Activated CD8-positive, alpha-beta memory T cell treated with anti-CD3 and anti-CD28 coated beads for 4 hours (primary cell): ENCODE measurements around the gene SMG6.
"Not testable (repeated sequence)": the region's sequence is repeated elsewhere in the genome, so short reads cannot be mapped to it uniquely, and the experiment has no call there.

Experiments
- DNase-seq, 2 donors: peaks; one replicate each; pipeline ENCODE4 v3.0.0-alpha.2; 2020; ENCODE audit warnings: low read depth in 2 of 2

The SMG6 gene

DNA sequence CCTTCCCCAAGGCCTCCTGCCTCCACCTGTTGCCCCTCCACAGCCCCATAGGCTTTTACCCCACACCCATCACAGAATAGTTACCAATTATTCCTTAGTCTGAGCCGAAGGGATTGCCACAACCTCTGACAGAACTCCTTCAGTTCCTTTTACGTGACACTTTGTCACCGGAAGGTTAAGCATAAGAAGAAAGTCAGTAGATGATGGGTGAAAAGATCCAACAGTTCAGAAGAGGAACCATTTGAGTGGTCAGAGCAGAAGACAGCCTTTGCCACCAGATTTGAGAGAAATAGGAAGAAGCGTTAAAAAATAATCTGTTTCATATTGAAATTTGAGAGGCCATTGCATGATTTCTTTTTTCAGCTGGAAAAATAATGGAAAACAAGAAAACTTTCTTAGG is 1.3 kb upstream of the SMG6 start:
- DNase-seq: no peak

DNA sequence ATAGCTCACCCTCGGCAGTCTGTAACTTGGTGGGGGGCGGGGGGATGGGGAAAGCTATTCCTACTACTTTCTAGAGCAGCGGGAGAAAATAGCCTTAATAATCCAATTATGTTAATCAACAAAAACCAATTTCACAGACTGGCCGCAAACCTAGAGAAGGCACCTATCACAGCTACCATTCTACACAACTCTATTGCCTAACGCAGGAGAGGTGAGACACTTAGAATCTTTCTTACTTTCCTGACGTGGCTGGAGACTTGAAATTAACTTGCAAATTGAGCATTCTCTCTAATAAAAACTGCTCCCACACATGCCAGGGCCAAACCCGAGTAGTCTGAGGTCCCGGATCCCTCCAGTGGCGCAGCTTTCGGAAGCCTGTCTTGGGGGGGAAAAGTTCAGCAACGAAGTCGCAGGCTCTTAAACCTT is 794 bp downstream of the SMG6 start:
- DNase-seq: no peak

DNA sequence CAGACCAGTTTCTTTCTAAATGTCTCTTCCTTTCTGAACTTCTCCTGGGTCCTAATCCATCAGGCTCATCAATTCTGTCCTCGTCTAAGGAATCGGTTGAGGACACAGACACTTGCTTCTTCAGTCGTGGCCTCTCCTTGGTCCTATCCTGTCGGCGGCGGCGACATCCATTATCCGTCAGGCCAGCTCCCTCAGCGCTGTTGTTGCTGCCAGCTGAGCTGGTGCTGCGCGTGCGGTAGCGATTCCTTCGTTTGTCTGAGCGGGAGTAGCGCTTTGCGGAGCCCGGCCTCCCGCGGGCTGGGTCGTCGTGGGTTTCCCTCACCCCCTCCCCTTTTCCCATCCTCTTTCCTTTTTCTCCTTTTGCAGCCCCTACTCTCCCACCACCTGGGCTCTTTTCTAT is 3.8 kb downstream of the SMG6 start:
- no peak for DNase-seq

DNA sequence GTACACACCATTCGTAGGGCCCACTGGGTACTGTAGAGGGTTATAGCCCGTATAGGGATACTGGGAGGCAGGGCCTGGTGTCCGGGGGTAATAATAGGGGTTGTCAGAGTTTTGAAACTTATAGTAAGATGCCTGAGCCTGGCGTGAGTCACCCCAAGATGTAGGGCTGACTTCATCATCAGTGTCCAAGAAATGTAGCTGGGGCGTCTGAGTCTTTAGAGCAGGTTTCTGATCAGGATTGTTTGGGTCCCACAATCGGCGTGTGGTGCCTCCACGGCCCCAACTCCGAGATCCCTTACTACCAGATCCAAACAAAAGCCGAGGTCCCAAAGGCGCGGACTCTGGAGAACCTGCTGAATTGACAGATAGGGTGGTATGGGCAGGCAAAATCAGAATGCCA is 4.4 kb downstream of the SMG6 start:
- no peak for DNase-seq

DNA sequence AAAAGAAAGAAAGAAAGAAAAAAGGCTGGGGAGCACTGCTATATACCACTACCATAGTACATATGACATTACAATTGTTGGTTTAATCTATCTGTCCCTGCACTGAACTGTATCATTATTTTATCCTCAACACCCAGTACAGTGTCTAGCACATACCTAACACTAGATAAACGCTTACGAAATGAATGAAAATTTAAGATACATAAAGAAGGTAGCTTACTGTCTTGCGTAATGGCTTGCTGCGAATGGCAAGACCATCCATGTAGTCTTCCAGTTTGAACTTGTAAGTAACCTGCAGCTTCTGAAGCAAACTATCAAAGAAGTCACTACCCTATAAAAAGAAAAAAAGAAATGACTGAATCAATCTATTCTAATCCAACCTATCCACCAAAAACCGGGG is 6.6 kb downstream of the SMG6 start:
- DNase-seq: no peak

DNA sequence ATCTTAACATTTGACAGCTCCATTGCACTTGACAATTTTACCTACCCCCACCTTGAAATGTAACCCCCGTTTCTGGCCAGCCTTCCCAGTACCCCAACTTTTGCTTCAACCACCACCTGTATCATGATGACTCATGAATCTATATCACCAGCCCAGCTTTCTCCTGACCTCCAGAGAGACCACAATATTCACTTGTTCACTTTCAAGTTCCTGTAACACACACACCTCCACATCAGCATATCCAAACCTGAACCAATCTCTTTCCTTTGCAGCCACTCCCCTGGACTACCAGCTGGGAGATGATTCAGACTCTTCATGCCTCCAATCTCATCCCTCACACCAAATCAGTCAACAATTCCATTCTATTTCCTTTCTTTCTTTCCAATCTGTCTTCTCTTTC is 8.0 kb downstream of the SMG6 start:
- DNase-seq: no peak

DNA sequence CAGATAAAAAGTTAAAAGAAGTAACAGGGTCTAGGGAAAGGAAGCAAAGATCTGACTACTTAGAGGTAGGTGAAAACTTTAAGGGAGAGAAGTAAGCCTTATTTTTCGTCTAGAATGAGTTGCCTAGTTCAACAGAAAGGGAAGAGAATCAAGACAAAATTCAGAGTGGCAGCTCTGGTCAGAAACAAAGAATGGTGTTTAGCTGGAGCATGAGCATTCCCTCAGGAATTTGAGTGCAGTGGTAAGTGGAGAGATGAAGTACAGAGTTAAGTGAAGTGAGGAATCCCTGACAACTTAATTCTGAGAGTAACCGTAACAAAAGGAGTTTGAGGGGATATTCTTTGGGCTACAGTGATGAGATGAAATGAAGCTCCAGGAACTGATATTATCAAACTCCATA is 11.5 kb downstream of the SMG6 start:
- no peak for DNase-seq

DNA sequence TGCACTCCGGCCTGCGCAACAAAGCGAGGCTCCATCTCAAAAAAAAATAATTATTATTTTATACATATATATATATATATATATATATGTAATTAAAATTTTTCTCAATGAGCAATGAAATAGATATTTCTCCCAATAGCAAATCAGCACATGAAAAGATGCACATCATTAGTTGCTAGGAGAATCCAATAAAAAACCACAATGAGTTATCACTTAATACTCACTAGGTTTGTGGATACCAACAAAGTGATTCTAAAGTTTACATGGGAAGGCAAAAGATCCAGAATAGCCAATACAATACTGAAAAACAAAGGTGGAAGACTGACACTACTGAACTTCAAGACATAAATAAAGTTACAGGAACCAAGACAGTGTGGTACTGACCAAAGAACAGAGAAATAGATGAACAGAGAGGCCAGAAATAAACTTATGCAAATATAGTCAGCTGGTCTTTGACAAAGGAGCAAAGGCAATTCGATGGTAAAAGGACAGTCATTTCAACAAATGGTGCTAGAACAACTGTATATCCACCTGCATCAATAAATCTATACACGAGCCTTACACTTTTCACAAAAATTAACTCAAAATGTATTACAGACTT is 13.6 kb downstream of the SMG6 start:
- no peak for DNase-seq

DNA sequence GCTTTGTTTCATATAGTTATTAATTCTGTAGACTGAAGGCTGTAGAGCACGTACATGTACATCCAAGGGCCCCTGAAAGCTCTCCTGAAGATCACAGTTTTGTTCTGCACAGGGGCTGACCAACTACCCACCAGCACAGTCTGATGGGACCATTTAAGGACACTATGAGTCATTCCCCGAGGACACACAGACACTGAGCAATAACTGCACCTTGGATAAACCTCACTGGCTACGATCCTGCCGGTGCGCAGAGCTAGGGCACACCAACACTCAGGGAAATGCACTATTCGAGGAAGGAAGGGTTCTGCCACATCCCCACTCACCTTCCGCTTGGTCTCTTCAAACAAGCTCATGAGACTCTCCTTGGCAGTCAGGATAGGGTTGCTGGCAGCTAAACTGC is 20.3 kb downstream of the SMG6 start:
- no peak for DNase-seq

DNA sequence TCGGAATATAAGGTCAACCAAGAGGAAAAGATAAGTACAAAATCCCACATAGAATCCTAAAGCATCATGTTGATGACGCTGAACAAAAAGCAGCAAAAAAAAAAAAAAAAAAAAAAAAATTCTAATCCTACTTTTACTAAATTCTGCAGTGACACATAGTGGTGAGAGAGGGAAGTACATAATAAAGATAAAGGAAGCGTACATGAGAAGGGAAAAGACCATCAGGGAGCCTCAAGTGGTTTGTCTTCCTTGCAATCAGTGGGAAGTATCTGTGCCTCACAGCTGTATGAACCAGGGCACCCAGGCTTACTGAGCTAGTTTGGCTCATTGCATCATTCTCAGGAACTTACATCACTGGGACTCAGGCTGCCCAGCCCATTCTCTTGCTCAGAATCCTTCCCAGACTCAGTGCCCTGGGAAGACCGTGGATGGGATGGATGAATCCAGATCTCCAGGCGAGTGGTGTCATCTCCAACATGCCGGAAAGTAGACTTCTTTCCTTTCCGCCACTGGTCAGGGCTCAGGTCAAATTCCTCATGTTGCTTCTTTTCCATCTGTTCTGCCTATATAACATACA is 21.2 kb downstream of the SMG6 start:
- DNase-seq: no peak

DNA sequence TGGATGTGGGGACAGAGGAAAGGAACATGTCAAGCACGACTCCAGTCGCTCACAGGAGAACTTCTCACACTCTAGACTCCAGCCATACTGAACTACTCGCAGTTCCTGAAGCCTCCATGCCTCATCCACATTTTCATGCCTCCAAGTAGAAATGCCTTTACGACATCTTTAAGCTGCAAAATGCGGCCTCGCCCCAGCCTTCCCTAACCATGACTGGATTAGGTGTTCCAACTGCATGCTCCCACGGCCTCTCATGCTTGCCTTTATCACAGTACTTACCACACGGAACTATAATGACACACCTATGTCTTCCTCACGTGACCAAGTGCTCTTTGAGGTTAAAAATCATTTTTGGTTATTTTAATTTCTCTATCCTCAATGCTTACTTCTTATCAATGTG is 23.9 kb downstream of the SMG6 start:
- no peak for DNase-seq

DNA sequence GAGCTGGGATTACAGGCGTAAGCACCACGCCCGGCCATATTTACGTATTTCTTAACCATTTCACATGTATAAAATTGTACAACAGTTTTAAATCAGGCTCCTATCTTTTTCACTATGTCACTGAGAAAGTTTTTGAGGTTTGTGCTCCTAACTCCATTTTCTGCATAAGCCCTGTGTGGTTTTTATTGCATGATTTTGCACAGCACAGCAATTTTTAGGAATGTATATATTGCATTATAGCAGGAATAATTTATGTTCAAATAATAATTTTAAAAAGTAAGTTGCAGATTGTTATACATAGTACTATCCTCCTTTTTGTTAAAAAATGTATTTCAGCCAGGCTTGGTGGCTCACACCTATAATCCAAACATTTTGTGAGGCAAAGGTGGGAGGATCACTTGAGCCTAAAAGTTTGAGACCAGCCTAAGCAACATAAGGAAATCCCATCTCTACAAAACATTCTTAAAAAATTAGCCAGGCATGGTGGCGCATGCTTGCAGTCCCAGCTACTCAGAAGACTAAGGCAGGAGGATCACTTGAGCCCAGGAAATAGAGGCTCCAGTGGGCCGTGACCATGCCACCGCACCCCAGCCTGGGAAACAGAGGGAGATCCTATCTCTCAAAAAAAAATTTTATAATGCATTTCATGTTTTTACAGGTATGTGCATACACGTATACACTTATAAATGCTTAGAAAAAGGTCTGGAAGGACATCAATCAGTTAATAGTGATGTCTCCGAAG is 26.0 kb downstream of the SMG6 start:
- DNase-seq: no peak

DNA sequence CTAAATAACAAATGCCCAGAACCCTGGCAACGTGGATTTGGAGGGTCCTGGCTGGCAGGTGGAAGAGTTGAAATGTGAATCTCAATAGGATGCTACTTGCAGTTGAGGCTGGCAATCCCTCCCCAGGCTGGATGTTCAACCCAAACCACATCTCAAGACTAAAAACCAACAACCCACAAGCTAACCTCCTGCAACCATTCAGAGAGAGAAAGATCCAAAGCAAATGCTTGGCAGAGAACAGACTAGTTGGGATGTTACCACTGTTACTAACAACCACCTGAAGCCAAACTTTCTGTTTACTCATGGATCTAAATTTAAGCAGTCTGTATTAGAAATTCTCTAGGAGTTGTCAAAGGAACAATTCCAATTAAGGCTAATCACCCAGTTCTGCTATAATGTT is 27.9 kb downstream of the SMG6 start:
- no peak for DNase-seq

DNA sequence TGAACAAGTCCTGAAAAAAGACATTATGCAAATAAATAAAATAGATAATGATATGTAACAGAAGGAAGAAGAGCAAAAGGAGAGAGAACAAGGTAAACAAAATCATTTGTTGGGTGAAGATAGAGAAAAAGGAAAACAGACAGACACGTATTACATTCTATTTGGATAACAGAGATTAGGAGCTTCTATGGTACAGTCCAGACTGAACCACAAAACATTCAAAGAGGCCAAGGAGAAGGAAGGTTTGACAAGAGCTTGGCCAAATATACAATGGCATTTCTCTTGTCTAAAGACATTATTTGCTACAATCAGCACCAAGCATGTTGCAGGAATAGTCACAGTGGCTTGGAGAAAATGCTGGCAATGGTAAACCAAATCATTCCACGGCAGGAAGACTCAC is 29.2 kb downstream of the SMG6 start:
- DNase-seq: no peak

DNA sequence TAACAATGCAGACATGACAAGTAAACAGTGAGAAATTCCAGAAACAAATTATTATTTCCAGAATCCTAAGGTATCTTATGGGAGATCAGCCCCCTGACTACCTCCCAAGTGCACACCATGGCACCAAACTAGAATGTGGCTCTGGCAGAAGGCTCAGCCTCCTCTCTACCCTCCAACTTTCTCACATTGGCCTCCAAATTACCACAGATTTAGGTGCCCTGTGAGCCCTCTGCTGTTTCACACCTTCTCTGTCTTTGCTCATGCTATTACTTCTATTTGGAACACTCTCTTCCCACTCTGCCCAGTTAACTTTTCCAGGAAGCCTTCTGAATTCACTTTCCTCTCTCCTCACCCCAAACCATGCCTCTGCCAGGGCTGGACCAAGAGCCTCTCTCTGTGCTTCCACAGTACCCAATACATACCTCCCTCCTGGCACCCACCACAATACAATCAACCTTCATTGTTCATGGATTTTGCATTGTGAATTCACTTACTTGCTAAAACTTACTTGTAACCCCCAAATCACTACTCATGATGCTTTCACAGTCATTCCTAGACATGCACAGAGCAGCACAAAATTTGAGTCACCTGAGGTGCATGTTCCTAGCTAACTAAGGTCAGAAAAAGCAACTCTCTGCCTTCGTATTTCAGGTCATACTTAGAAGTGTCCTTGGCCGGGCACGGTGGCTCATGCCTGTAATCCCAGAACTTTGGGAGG is 31.4 kb downstream of the SMG6 start:
- DNase-seq: no peak

DNA sequence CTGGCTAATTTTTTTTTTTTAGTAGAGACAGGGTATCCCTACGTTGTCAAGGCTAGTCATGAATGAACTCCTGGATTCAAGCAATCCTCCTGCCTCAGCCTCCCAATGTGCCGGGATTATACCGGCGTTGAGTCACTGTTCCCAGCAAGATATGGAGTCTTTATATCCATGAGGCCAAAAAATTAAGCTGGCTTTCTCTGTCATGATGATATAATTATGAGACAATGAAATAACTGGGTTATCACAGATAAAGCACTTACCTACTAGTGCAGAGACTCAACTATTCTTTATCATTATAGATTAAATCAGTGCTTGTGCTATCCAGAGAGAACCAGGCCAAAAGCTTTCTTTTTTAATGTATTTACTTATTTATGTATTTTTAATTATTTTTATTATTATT is 36.2 kb downstream of the SMG6 start:
- DNase-seq: no peak

DNA sequence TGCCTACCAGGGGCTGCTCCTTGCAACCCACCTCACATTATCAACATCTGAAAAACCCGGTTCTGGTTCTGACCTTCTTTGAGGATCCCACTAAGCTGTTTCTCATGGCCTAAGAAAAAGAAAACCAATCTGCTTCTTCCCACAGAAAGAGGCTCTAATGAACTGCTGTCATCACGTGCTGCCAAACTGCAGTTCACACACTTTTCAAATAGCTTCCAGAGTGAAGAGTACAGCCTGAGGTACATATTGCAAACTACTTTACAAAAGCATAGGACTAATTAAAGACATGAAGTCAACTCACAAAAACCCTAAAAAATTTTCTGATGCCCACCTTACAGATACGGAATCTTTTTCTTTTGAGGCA is 36.7 kb downstream of the SMG6 start:
- no peak for DNase-seq

DNA sequence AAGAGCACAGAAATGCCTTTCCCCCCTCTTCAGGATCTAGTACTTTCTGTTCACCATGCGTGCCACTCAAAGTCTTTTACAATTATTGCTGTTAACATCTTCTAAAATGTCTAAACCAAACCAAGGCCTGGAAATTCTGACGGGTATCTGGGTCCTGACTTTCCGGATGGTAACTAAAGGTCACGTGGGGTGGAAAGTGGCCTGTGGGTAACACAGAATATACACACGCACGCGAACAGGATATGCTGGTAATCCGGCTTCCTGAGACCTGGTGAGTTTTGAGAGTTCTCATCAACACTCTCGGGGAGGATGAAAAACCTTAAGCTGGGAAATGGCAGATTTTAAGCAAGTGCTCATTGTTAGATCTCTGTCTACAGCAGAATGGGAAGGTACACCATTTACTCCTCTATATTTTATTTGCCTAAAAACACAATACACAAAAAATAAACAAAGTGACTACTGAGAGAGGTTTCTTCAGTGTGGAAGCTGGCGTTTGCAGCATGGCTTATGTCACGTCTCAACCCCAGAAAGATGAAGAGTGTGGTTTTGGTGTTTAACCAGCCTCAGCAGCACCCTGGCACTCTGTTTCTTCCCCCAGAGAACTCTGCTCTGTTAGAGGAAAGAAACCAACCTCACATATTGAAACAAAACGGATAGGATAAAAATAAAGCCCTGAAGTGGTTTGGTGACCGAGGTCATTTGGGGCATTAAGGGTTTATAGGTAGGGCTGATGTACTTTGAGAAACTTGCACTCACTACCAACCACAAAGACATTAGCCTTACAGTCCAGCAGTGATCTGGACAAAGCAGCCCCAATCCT is 37.3 kb downstream of the SMG6 start:
- DNase-seq: peak; percentile 74 to 89

DNA sequence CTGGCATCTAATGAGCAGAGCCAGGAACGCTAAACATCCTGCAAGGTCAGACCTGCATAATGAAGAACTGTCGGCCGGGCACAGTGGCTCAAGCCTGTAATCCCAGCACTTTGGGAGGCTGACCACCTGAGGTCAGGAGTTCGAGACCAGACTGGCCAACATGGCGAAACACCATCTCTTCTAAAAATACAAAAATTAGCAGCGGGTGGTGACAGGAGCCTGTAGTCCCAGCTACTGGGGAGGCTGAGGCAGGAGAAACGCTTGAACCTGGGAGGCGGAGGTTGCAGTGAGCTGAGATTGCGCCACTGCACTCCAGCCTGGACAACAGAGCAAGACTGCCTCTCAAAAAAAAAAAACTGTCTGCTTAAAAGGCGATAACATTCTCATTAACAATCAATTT is 38.4 kb downstream of the SMG6 start:
- not testable (repeated sequence) for DNase-seq

DNA sequence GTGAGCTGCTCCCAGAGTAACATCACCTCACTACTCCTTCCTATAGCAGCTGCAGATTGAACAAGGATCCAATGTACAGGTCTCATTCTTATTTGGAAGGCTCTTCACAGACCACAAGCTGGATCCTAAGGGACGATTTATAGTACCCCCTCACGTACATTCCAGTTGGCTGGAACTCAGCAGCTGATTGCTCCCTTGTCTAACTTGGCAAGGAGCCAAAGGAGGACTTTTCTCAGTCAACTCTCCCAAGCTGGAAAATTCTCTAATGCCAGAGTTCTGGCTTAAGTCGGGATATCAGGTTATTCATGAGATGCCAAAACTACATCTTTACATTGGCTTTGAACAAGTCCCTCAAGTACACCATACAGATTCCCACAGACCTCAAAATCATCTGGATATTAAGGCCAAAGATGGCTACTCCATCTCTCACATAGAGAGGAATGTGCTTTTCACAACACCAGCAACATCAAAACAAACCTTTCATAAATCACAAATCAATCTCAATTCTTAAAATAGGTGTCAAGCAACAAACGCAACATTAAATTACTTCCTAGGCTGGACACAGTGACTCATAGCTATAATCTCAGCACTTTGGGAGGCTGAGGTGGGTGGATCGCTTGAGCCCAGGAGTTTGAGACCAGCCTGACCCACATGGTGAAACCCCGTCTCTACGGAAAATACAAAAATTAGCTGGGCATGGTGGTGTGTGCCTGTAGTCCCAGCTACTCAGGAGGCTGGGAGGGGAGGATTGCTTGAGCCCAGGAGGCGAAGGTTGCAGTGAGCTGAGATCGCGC is 39.3 kb downstream of the SMG6 start:
- no peak for DNase-seq
